A549 treated with ZK216348 at 1 μM for 4 hours (cell line): ENCODE results near the gene TNFRSF9. TPM values are rescaled to one million over a fixed set of nuclear protein-coding genes. Genes with fewer than 3 reads are reported as not detected.

Experiments used
- total RNA-seq: library from RNA; stranded (reverse); fragments of 200-300 nt; extraction: Qiagen RNA extraction; gene quantifications from 5 replicates; pipeline ENCODE4 v1.2.3, GENCODE V29; 2022; ENCODE audit warnings: low read depth

Gene TNFRSF9
- 1.6 to 3.6 TPM (median 3.1 TPM) in 5 replicates for total RNA-seq

GRCh38 chr1:7940745-7941436 is at the start of gene TNFRSF9:
Gene TNFRSF9, minus strand, starts transcription at chr1:7940839. Its CDS starts 845 bp downstream, at chr1:7939994.

GRCh38 chr1:7961216-7962013 is 20.8 kb upstream of the TNFRSF9 start, which contains the start of gene PARK7:
Gene PARK7, plus strand, starts transcription at chr1:7961711. Its CDS starts 1,075 bp downstream, at chr1:7962786.

Other genes starting within 250 kb of the TNFRSF9 start
- gene VAMP3, start 169.5 kb downstream of the TNFRSF9 start, total RNA-seq, result 60.2 to 80.2 TPM (median 69.6 TPM) in 5 replicates
- 0.52 to 1.1 TPM (median 0.86 TPM) in 5 replicates for gene PER3, start 156.5 kb downstream of the TNFRSF9 start, total RNA-seq
- not detected in 5 replicates for gene UTS2, start 87.8 kb downstream of the TNFRSF9 start, total RNA-seq
- gene PARK7, start 20.9 kb upstream of the TNFRSF9 start, total RNA-seq, result 326 to 410 TPM (median 358 TPM) in 5 replicates
- gene ERRFI1, start 85.5 kb upstream of the TNFRSF9 start, total RNA-seq, result 124 to 192 TPM (median 172 TPM) in 5 replicates